Sigmoid colon (tissue), 7 donors: Measurements from ENCODE around the gene CCDC78. TPM values are rescaled to one million over a fixed set of nuclear protein-coding genes. Genes with fewer than 3 reads are reported as not detected.

Experiments used
- DNase-seq: peaks from one replicate; pipeline ENCODE4 v3.0.0-alpha.2; 2019
- H3K27ac ChIP-seq, 4 donors: fragments of 200-600 bp; sonication (generic); one replicate each; pipeline ENCODE4 v1.5.1; 2016 to 2019; ENCODE audit warnings: mild to moderate bottlenecking in 1 of 4
- H3K27me3 ChIP-seq, 3 donors: fragments of 200-600 bp; sonication (generic); one replicate each; pipeline ENCODE4 v1.5.1; 2019; ENCODE audit warnings: mild to moderate bottlenecking in 1 of 3
- H3K36me3 ChIP-seq, 4 donors: fragments of 200-600 bp; sonication (generic); one replicate each; pipeline ENCODE4 v1.5.1; 2016 to 2019
- H3K4me1 ChIP-seq, 4 donors: fragments of 200-600 bp; sonication (generic); one replicate each; pipeline ENCODE4 v1.5.1; 2017 to 2019
- H3K4me3 ChIP-seq, 4 donors: fragments of 200-600 bp; sonication (generic); one replicate each; pipeline ENCODE4 v1.5.1; 2017 to 2019; ENCODE audit warnings: mild to moderate bottlenecking in 2 of 4, moderate library complexity in 1 of 4
- H3K9me3 ChIP-seq, 4 donors: fragments of 200-600 bp in 3 of 4; sonication (generic) in 3 of 4; one replicate each; pipeline versions ENCODE4 v1.5.1 to v1.6.1; 2013 to 2019
- CTCF ChIP-seq, 4 experiments: fragments of 450-650 bp in 3 of 4; fragments of 200-600 bp in 1 of 4; IDR thresholded peaks; one replicate each; pipeline ENCODE4 v1.5.1; 2016 to 2019; ENCODE audit warnings: antibody characterized with exemption in 4 of 4, mild to moderate bottlenecking in 3 of 4, moderate library complexity in 2 of 4
- EP300 ChIP-seq, 4 donors: sonication (generic); formaldehyde crosslinking; IDR thresholded peaks; one replicate each; pipeline ENCODE4 v1.6.1; 2017; ENCODE audit warnings: antibody characterized with exemption in 4 of 4
- POLR2A ChIP-seq, 2 donors: fragments of 450-650 bp; IDR thresholded peaks; one replicate each; pipeline ENCODE4 v1.6.1; 2016; ENCODE audit warnings: antibody characterized with exemption in 2 of 2, mild to moderate bottlenecking in 2 of 2, moderate library complexity in 2 of 2
- POLR2AphosphoS5 ChIP-seq, 4 donors: sonication (generic); formaldehyde crosslinking; IDR thresholded peaks; one replicate each; pipeline ENCODE4 v1.6.1; 2017; ENCODE audit warnings: antibody characterized with exemption in 4 of 4
- WGBS, 2 donors: extraction: QIAGEN DNeasy Blood & Tissue Kit; methylation state at CpG; one replicate each; pipeline ENCODE4 v1.1.7; 2013; 5-methylcytosine and 5-hydroxymethylcytosine counted together
- intact Hi-C: fragments of 100-400 bp; cut with DNase I; formaldehyde crosslinking; loops from one replicate; pipeline ENCODE4 v1.15.1; 2023
- polyA plus RNA-seq, 3 donors: library from polyadenylated mRNA; stranded (reverse); fragments of 200-250 nt; gene quantifications; one replicate each; pipeline ENCODE4 v1.2.3, GENCODE V29; 2013
- total RNA-seq, 4 donors: library from RNA; depleted of rRNA; stranded (reverse); fragments of >200 nt; gene quantifications; one replicate each; pipeline ENCODE4 v1.1.0, GENCODE V29; 2016
- donor health status: healthy with polysubstance abuse.
- donor health status: Bipolar disorder and iron deficiency.
- donor health status: healthy.

CCDC78 gene
- total and polyA plus RNA-seq, 7 donors, result 0.49 to 3.4 TPM; not detected in 5

- 6 to 9% methylated on average over 106 of the region's 106 CpGs for WGBS, 2 donors
Measured at GRCh38 chr16:720990-721764, 5.1 kb downstream of the CCDC78 start, which contains the start of gene ANTKMT. TSS of gene ANTKMT (plus strand) at chr16:721146. CDS start at chr16:721275, 129 bp downstream.

GRCh38 chr16:720447-720989 lies 5.7 kb downstream of the CCDC78 start:
- peak overlapping the region; percentile 85 to 93 (median 89) for H3K27ac ChIP-seq
- peaks cover 0 to 17% (median under 1%) of the 10 kb centered on the region in 3 donors for H3K27me3 ChIP-seq
- WGBS, 2 donors, result 0 to 1% methylated on average over 38 of the region's 38 CpGs
- TF ChIP-seq EP300 (IDR thresholded peaks at IDR 0.05) (no peak), POLR2AphosphoS5 (IDR thresholded peaks at IDR 0.05) (no peak), CTCF (IDR thresholded peaks at IDR 0.05) (no peak), POLR2A (IDR thresholded peaks at IDR 0.05) (no peak)
- DNase-seq, result peak; percentile 83
- H3K4me3 ChIP-seq, result peak overlapping the region; percentile 58 to 71 (median 64)
- intact Hi-C loops, result loop anchor here (2.0 kb wide), 2 partner anchors 20 to 36 kb away; partner anchors contain the start of genes CIAO3 and JMJD8
- no peaks in the 10 kb centered on the region for H3K36me3 ChIP-seq
- H3K4me1 ChIP-seq, result peaks cover 0 to 45% (median 36%) of the 10 kb centered on the region in 4 donors
- no peaks in the 10 kb centered on the region for H3K9me3 ChIP-seq

More at GRCh38 chr16:720990-721764, 5.1 kb downstream of the CCDC78 start, which contains the start of gene ANTKMT:
- H3K36me3 ChIP-seq, result no peaks in the 10 kb centered on the region
- H3K4me1 ChIP-seq, result peaks cover 0 to 40% (median 31%) of the 10 kb centered on the region in 4 donors
- TF ChIP-seq POLR2A (IDR thresholded peaks at IDR 0.05) (no peak), POLR2AphosphoS5 (IDR thresholded peaks at IDR 0.05) (peak; percentile 14 to 84 (median 44)), EP300 (IDR thresholded peaks at IDR 0.05) (no peak)
- H3K27ac ChIP-seq, result peak within 1 kb of the TSS; percentile 85 to 93 (median 89)
- intact Hi-C loops, result loop anchor here (2.0 kb wide), 2 partner anchors 20 to 36 kb away; partner anchors contain the start of genes CIAO3 and JMJD8
- H3K9me3 ChIP-seq, result no peaks in the 10 kb centered on the region
- DNase-seq, result peak; percentile 86
- H3K27me3 ChIP-seq, result peaks cover 5 to 19% (median 7%) of the 10 kb centered on the region in 3 donors
- peak within 1 kb of the TSS; percentile 58 to 71 (median 64) for H3K4me3 ChIP-seq

GRCh38 chr16:719815-720446 lies 6.3 kb downstream of the CCDC78 start:
- Histone ChIP-seq H3K9me3 (no peaks in the 10 kb centered on the region), H3K36me3 (no peaks in the 10 kb centered on the region), H3K27me3 (peaks cover 0 to 11% (median 0%) of the 10 kb centered on the region in 3 donors), H3K4me1 (peaks cover 0 to 45% (median 39%) of the 10 kb centered on the region in 4 donors), H3K4me3 (peak overlapping the region; percentile 58 to 71 (median 64)), H3K27ac (peak overlapping the region; percentile 85 to 93 (median 89))
- no peak for DNase-seq
- WGBS, 2 donors, result 4 to 9% methylated on average over 16 of the region's 16 CpGs
- no peak for TF ChIP-seq POLR2AphosphoS5 (IDR thresholded peaks at IDR 0.05)
- no peak for TF ChIP-seq EP300 (IDR thresholded peaks at IDR 0.05)
- no peak for TF ChIP-seq POLR2A (IDR thresholded peaks at IDR 0.05)
- TF ChIP-seq CTCF (IDR thresholded peaks at IDR 0.05), result no peak
- intact Hi-C loops, result loop anchor here (2.0 kb wide), 2 partner anchors 21 to 35 kb away; partner anchors contain the start of genes CIAO3 and JMJD8

- Histone ChIP-seq H3K4me3 (no peak overlapping the region), H3K36me3 (no peaks in the 10 kb centered on the region), H3K9me3 (no peaks in the 10 kb centered on the region), H3K4me1 (peaks cover 0 to 52% (median 45%) of the 10 kb centered on the region in 4 donors), H3K27ac (peak overlapping the region in 1 of 4 donors; percentile 3), H3K27me3 (peaks cover 0 to 11% (median 0%) of the 10 kb centered on the region in 3 donors)
- TF ChIP-seq EP300 (IDR thresholded peaks at IDR 0.05) (no peak), POLR2A (IDR thresholded peaks at IDR 0.05) (no peak), CTCF (IDR thresholded peaks at IDR 0.05) (no peak), POLR2AphosphoS5 (IDR thresholded peaks at IDR 0.05) (no peak)
- DNase-seq, result no peak
- 26 to 76% methylated on average over 6 of the region's 6 CpGs for WGBS, 2 donors
- intact Hi-C loops, result no loop called here
Measured at GRCh38 chr16:718922-719321, 7.3 kb downstream of the CCDC78 start.
